ENCODE measurements around the gene RHOD.
A peak's percentile ranks its signal among the peaks of the same experiment; 100 is the strongest.

The RHOD gene

DNA sequence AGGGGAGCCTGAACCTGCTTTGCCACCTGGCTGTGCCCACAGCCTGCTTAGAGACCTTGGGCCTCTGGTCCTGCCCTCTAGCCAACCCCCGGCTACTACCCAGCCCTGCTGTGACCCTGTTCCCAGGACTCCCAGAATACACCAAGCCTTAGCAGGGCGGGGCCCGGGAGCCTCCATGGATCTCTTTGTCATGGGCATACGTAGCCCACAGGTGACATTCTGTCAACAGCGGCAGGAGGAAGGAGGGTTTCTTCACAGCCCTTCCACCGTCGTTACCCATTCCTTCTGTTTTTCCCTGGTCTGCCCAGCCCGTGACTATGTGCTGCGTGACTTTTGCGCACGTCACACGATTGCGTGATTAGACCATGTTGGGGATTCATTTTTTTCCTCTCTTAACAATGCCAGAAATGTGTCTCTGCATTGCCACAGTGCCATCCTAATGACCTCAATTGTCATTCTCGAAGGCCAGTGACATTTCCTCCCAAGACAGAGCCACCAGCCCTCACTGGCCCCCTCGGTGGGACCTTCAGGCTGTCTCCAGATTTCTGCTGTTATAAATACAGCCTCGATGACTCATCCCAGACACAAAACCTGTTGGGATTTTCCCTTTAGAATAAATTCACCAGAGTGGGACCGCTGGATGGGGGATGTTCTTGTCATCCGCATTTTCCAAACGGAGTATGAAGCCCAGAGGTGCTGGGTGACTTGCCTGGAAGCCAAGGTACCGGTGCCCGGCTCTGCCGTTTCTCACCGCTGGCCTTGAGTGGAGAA, 24.7 kb upstream of the RHOD start:
- DNase-seq (ENCODE audit: low spot score) = no peak

DNA sequence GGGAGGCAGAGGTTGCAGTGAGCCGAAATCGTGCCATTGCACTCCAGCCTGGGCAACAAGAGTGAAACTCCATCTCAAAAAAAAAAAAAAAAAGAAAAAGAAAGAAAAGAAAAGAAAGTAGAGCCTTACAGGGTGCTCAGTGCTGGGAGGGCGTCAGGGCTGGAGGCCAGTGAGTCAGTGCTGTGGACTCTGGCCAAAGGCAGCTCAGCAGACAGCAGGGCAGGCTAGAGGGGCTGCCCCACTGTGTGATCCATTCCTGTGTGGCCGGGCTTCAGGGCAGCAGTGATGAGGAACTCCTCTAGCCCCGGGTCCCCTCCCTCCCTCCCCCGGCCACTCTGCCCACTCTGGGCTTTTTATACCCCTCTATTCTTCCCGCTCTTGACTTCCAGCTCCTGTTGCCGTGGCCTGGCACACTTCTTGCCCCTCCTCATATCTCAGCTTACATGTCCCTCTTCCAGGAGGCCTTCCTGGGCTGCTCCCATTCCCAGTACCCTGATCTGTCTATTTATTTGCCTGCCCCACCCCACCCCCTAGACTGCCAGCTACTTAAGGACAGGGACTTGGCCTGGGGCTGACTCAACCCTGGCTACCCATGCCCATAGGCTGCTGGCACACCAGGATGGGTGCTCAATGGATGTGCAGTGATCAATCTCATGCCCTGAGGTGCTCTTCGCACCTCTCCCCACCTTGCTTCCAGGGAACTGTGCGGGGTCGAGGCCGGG, 23.7 kb upstream of the RHOD start:
- peak; percentile 58 for DNase-seq (ENCODE audit: low spot score)

DNA sequence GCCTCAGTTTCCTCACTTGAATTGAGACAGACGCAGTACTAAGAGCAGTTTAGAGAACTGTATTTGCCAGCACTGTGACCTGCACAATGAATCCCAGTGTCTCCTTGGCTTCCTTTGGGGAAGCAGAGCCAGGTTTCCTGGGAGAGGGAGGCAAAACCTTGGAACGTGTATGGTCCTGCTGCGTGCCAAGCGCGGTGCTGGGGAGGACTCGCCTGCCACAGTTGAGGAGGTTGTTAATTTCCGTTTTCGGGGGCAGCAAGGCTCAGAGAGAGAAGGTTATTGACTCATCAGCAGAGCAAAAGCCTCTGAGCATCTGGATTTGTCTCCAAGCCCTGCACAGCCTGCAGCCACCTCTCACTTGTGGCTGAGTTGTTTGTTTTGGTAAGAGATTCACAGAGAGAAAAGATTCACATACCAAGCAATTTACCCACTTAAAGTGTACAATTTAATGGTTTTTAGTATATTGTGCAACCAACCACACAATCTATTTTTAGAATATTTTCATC, 22.9 kb upstream of the RHOD start:
- peak; percentile 75 for DNase-seq (ENCODE audit: low spot score)

DNA sequence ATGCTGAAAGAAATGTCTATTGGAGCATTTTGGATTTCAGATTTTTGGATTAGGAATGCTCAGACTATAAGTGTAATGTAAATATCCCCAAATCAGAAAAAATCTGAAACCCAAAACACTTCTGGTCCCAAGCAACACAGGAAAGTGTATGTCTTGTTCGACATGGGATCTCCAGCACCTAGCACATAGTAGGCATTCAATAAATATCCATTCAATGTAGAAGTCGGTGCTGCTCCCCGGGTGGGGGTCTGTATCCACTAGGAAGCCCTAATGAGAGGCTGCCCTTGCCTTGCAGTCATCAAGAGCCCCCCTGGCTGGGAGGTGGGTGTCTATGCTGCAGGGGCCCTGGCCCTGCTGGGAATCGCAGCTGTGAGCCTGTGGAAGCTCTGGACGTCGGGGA, 22.3 kb upstream of the RHOD start:
- no peak for DNase-seq (ENCODE audit: low spot score)

DNA sequence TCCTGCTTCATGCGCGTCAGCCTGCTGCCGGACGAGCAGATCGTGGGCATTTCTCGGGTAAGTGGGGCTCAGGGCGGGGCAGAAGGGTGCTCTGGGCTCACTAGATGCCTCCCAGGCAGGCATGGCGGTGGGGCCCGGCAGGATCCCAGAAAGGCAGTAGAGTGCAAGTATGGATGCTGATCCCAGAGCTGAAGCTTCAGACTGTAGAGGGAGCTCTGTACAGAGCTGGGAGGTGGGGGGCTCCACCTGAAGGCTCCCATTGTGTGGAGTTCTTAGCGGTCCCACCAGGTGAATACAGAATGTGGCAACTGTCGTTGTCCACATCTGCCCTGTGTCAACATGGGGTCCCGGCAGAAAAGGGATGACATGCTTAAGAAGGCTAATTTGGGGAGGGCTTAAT, 16.5 kb upstream of the RHOD start:
- DNase-seq (ENCODE audit: low spot score) = no peak

DNA sequence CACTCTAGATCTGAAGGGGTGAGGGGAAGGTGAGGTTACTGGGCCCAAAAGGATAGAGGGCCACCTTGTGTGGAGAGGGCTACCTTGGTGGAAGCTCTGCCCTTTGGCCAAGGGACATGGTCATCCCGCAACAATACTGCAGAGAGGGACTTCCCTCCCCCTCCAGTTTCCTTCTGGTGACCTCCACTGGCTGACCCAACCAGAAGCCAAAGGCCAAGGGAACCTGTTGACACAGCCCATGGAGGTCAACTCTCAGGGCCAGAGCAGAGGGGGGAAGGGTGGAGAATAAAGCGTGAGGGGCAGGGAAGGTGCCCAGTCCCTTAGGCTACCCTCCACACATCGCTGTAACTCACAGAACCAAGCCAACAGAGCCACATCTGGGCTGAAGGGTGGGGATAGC, 15.0 kb upstream of the RHOD start:
- DNase-seq (ENCODE audit: low spot score) = no peak

DNA sequence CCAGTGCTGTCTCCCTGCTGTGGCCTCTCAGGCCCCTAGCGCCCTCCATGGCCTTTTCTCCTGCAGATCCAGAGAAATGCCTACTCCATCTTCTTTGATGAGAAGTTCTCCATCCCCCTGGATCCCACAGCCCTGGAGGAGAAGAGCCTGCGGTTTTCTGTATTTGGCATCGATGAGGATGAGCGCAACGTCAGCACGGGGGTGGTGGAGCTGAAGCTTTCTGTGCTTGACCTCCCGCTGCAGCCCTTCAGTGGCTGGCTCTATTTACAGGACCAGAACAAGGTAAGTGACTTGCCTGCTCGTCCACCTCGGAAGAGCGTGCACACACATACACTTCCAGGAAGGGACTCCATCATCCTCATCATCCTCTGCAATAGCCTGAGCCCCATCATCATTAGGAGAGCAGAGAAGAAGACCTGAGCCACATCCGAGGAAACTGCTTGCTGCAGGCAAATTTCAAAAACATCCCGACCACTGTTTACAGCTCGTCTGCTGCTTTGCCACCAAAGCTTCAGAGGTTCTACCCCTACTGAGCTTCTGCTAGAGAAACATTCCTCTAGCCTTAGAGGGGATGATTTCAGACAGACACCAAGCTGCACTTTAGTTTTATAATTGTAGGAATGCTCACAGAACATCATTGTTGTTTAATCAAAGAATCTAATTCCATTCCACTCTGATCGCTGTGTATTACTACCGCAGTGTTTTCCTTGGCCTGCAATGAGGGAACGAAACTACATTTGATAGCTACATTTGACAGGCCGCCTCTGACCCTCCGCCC, 12.9 kb upstream of the RHOD start:
- DNase-seq (ENCODE audit: low spot score) = no peak

DNA sequence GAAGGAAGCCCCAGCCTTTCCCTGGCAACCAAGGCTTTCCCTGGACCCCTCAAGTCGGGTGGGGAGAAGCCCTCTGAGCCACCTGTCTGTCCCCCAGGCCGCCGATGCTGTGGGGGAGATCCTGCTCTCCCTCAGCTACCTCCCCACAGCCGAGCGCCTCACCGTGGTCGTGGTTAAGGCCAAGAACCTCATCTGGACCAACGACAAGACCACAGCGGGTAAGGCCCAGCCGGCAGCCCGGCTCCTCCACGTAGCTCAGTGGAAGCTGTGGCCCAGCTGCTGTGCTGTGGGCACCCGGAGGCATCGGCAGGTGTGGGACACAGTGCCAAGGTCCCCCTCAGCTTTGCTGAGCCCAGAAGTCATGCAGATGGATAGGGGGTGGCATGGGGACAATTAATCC, 12.2 kb upstream of the RHOD start:
- no peak for DNase-seq (ENCODE audit: low spot score)

DNA sequence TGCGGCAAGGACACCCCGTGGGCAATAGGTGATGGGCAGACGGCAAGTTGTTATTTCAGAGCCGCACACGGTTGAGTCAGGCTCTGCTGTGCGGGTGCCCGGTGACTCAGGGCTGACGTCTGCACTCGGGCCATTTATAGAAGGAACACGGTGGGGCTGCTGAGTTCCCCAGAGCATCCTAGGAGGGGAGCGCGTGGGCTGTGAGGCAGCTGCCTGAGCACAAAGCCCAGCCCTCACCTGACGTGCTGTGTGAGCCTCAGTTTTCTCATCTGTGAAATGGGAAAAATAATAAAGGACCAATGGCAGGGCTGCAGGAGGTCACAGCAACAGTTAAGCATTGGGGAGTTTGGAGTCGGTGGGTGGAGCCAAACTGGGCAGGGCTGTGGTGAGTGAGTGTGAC, 11.3 kb upstream of the RHOD start:
- no peak for DNase-seq (ENCODE audit: low spot score)

DNA sequence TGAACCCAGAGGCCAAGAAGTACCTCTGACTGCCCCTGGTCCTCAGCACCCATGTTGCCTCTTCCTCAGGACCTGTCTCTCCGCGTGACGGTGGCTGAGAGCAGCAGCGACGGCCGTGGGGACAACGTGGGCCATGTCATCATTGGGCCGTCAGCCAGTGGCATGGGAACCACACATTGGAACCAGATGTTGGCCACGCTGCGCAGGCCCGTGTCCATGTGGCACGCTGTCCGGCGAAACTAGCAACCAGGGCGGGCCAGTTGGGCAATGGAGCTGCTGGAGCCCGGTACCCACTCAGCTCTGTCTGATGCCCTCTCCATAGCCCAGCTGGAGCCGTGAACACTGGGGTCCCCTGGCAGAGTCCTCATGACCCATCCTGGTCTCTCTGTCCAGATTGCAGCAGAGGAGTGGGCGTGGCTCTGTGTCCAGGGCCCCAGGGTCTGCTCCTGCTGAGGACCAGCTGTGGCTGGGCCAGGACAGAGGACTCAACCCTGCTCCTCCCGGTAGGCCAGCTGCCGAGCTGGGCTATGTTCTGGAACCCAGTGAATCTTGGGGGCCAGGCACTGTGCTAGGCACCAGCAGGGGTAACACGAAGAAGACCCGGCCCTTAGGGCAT, 8.0 kb upstream of the RHOD start:
- DNase-seq (ENCODE audit: low spot score) = no peak

DNA sequence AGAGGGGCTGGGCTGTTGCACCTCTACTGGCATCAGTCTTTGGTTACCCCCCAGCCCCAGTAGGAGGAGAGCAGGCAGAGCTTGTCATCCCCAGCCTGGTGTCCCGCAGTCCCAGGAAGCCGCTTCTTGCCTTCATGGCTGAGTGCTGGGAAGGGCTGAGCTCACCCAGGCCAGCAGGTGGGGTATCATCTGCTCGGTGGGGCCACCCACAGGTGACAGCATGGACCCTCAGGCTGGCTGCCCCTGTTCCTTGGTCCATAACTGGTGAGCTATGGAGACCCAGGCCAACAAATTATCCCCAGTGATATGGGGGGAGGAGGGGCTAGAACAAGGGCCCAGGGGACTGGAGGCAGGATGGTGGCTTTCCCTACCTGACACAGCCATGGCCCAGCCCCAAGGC, 6.5 kb upstream of the RHOD start:
- DNase-seq (ENCODE audit: low spot score) = no peak

DNA sequence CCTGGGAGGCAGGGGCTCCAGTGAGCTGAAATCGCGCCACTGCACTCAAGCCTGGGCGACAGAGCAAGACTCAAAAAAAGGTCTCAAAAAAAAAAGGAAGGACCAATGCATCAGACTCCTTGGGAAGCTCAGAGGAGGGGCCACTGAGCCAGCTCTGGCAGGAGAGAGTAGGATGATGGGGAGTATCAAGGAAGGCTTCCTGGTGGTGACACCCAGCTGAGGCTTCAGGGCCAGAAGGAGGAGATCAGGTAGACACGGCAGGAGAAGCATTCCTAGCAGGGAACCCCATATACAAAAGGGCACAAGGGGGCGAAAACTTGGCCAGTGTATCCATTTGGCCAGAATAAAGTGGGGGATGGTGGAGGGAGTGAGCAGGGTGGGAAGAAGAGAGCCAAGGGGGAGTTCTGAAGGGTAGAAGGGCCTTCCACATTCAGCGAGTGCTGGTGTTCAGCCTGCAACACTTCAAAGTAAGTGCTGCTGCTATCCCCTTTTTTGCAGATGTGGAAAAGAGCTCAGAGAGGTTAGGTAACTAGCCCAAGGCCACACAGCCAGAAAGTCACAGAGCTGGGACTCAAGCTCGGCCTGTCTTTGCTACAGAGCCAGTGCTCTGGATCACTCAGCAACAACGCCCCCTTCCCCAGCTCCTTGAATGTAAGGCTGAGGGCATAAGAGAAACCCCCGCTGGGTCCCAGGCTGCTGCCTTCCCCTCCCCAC, 5.3 kb upstream of the RHOD start:
- no peak for DNase-seq (ENCODE audit: low spot score)

DNA sequence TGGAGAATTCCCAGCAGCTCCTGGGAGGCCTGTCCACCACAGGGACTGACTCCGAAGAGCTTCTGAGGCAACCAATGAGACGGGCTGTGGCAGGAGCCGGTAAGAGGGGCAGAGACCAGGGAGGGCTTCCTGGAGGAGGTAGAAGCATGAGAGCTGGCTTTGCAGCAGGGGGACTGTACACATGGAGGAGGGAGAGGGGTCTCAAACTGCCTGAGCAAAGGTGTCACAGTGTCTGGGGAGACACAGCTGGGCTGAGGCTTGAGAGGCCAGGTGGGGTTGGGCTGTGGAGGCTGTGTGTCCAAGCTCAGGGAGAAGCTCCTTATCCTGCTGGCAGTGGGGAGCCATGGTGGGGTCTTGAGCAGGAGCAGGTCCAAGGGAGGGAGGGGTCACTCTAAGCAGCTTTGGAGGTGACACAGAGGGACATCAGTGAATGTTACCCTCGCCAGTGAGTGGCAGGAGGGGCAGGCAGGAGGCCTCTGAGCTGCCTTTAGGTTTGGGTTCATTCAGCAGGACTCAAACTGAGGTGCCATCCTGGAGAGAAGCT, 4.6 kb upstream of the RHOD start:
- no peak for DNase-seq (ENCODE audit: low spot score)

DNA sequence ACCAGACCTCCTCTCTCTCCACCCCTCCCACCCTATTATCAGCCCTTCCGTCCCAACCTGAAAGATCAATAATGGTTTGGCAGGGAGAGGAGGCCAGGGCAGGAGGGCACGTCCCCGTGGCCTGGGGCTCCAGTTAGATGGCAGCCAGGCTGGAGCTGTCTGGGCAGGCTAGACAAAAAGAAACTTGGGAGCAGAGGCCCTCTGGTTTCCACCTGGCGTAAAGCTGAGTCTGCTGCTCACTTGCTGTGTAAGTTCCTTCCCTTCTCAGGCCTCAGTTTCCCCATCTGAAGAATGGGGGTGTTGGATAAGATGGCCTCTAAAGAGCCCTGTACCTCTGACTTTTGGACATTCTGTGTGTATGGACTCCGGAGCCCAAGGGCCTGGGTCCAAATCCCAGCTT, 3.8 kb upstream of the RHOD start:
- no peak for DNase-seq (ENCODE audit: low spot score)

DNA sequence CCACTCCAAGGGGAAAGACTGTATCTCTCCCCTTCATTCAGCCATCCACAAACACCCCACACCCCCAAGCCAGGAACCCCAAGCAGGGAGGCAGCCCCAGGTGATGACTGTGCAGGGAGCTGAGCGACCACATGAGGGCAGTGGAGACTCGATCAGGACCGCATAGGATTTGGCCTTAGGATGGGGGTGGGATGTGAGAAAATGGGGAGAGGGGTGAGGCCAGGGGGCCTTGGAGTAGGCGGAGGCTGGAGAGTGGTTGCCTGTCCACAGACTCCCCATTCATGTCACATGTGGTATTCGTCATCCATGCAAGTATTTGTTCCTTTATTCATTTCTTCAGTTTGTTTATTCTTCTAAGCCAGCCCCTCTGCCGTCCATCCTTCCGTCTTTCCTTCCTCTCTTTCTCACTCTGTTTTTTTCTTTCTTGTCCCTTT, 2.7 kb upstream of the RHOD start:
- DNase-seq (ENCODE audit: low spot score) = peak; percentile 80

DNA sequence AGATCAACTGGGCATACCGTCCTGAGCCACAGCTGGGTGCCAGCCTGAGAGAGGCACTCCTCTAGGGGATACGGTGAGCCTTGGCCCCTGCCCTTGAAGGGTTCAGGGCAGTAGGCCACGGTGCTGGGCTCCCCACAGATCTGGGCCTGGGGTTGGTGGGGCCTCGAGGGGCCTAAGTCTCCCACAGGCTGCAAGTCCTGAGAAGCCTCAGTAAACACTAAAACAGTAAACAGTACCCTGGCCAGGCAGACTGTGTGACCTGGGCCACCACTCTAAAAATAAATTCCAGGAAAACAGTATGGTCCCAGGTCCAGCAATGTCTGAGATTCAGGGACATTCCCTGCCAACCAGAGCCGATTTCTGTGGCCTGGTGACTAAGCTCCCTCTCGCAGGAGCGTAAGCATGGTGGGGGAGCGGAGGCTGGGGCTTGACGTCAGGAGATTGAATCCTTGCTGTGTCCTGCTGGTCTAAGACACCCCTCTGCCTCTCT, 2.3 kb upstream of the RHOD start:
- DNase-seq (ENCODE audit: low spot score) = peak; percentile 37

DNA sequence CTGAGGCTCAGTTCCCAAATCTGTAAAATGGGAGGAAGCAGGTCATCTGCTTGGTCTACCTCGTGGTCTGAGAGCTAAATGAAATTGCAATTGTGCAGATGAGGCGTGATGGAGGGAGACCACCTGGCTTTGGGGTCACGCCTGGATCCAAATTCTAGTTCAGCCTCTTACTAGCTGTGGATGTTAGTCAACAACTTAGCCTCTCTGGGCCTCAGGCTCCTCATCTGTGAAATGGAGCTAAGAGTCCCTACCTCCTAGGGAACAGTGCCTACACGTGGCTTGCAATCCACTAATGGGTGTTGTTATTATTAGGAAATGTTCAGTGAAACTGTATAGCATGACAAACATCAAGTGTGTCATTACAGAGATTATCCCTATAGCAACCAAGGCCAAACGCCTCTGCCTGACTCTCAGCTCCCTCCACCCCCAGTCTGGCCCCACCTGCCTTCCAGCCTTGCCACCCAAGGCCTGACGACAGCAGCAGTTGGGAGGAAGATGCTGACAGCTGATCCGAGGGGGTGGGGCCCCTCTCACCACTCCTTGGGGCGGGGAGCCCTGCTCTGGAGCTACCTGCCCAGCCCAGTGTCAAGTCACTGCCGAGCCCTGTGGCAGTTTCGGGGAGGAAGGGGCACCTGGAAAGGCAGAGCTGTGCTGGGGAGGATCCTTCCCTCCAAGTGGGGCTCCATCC, 1.7 kb upstream of the RHOD start:
- no peak for DNase-seq (ENCODE audit: low spot score)

DNA sequence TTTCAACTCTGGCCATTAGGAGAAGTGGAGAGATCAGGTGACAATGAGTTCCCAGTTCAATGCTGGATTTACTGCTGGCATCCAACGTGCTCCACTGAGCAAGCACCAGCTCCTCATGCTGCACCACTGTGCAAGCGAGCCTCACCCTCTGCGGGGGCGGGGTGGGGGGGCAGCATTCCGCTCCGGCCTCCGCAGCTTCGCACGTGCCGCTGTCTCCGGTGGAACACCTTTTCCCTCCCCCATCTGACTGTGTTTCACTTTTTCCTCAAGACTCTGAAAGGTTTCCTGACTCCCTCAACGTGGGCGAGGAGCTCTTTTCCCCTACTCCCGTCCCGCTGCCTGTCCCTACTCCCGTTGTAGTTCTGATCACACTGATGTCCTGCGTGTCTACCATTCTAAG, 835 bp upstream of the RHOD start:
- DNase-seq (ENCODE audit: low spot score) = no peak

DNA sequence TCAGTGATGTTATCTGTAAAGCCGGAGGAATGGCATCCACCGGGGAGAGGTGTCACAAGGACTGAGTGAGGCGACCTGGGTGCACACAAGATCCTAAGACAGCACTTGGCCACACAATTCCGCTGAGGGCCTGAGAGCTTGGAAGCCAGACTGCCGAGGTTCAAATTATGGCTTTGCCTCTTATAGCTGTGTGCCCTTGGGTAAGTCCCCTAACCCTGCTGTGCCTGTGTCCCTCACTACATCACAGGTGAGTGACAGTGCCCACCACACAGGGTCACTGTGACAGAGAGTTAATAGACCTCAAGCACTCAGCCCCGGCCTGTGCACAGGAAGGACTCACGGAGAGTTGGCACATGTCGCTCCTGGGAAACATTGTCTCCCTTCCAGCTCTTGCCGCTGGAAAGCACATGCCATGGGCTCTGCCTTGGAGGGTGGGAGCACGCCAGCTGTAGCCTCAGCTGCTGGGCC, 592 bp downstream of the RHOD start:
- DNase-seq (ENCODE audit: low spot score) = no peak

DNA sequence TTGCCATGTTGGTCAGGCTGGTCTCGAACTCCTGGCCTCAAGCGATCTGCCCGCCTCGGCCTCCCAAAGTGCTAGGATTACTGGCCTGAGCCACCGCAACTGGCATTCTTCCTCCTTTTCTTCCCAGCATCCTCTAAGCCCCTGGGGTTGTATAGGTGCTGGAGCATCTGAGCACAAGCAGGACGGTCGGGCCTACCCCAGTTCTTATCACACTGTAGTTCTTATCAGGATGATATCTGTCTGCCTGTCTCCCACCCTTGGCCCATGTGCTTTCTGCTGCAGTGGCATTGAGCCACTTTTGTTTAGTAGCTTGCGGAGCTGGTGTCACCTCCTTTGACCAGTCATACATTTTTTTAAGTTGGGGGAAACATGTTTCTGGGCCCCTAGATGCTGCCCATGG, 1.9 kb downstream of the RHOD start:
- DNase-seq (ENCODE audit: low spot score) = no peak
